GM18867 (cell line): ENCODE data around the gene PADI3.

Experiments used
- ATAC-seq: cut with Tn5 transposase; IDR thresholded peaks from one replicate; pipeline ENCODE4 v1.9.1; 2021; ENCODE audit warnings: mild to moderate bottlenecking, moderate library complexity; ENCODE audit not compliant: unreplicated experiment

The PADI3 gene

GRCh38 chr1:17270891-17271765 is 22.2 kb downstream of the PADI3 start:
- no peak for ATAC-seq

DNA sequence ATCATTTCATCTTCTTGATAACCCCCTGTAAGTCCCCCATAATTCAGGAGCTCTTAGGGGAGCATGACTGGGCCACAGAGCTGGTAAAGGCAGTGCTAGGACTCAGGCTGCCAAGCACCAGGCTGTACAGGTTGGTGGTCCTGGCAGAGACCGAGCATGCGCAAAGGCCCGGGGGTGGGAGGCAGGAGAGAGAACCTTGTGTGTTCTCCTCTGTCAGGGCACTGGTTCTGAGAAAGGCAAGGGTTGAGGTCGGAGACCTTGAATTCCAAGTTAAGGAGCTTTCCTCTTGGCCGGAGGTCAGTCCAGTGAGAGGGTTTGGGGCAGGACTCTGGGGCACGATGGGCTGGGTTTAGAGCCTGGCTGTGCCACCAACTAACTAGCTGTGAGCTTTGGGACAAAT is 23.2 kb downstream of the PADI3 start:
- ATAC-seq, result no peak

- no peak for ATAC-seq
Observed at GRCh38 chr1:17272646-17273045, 23.7 kb downstream of the PADI3 start.

- no peak for ATAC-seq
Observed at GRCh38 chr1:17273096-17273495, 24.2 kb downstream of the PADI3 start.

DNA sequence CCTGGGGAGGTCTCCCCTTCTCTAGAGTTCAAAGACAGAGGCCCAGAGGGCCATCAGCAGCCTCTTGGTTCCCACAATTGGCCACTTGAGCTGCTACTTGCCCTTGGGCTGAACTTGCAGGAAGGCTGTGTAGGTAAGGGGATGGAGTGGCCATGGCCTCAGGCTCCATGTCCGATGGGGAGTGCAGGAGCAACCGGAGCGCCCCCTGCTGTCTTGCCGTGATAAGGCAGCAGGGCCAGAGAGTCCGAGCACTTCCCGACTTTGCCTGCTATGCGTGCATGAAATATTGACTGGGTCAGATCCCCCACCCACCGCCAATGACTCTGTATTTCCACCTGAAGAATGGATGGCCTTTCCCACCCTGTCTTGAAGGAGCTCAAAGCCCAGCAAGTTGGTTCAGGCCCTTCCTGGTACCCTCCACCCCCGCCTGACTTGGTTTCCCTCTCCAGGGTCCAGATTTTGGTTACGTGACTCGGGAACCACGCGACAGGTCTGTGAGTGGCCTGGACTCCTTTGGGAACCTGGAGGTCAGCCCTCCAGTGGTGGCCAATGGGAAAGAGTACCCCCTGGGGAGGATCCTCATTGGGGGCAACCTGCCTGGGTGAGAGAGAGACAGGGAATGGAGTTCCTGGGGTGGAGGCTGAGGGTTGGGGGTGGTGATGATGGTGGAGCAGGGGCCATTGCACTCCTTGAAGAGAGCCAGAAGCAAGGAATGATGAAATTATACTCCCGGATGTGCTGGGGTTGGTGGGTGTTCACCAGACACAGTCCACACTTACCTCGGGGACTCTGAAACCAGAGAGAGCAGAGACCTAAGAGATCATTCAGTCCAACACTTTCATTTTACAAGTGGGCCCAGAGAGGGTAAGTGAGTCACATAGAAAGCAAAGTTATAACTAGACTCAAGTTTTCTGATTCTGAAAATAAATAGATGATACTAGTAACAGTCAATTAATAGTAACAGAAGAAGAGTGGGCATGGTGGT is 25.6 kb downstream of the PADI3 start:
- ATAC-seq, result peak; percentile 72

- ATAC-seq, result no peak
Observed at GRCh38 chr1:17276568-17276967, 27.7 kb downstream of the PADI3 start.

GRCh38 chr1:17277511-17278159 is 28.7 kb downstream of the PADI3 start:
- ATAC-seq, result no peak

DNA sequence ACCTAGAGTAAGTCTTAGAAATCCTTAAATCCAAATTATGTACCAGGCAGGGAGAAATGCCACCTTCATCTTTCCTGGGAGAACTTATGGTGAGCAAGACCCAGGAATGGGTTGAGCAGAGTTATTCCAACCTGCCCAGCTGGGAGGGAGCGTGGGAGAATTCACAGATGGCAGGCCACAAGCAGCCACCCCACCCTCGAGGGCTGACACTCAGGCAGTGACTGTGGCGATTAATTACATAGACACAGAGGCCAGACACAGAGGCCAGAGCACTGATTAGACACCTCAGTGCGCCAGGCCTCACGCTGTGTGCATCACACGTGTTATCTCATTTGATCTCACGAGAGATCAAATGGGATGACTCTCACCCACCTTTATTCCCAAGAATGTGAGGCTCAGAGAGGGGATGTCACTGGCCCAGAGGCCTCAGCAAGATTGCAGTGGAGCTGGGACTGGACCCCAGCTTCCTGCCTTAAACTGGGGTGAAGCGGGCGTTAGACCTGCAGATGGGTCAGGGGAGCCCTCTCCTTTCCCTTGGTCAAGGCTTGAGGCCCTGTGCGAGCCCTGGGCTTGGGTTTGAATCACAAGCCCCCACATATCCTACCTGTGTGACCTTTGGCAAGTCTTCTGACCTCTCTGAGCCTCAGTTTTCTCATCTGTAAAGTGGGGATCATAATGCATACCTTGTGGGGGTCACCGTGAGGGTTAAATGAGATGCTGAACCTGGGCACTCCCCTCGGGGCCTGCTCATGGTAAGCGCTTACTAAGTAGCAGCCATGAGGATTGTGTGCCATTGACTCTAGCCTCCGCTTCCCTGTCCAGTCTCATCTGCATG is 30.3 kb downstream of the PADI3 start:
- ATAC-seq, result no peak

- ATAC-seq, result no peak
Observed at GRCh38 chr1:17280436-17280835, 31.5 kb downstream of the PADI3 start.

DNA sequence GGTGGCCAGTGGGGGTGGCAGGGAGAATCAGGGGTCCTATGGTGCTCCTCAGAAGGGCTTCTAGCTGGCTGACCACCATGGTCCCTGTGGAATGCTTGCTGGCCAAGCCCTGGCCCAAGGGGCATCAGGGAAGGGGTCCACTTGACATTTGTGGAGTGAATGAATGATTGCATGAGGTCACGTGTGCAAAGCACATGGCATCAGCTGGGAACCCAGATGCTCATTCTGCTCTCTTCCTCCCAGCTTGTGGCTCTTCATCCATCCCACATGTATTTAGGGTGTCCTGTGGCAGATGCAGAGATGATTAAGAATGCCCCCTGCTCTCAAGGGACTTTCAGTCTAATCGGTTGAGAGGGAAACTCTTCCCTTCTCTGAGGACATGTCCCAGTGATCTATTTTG is 32.0 kb downstream of the PADI3 start:
- ATAC-seq, result no peak

DNA sequence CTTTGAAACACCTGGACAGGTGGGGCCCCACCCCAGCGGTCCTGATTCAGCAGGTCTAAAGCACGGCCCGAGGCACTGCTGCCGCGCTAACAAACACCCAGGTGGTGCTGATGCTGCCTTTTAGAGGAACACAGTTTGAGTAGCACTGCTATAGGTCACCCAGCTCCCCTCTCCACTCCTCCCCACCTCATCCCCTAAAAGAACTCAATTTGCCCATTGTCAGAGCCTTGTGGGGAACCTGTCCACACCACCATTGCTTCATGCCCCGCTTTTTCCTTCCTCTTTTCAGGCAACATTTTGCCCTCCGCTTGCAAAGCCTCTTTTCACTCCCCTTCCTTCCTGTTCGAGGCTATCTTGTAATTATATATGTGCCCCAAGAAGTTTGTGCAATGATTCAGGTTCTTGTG is 32.9 kb downstream of the PADI3 start:
- no peak for ATAC-seq

DNA sequence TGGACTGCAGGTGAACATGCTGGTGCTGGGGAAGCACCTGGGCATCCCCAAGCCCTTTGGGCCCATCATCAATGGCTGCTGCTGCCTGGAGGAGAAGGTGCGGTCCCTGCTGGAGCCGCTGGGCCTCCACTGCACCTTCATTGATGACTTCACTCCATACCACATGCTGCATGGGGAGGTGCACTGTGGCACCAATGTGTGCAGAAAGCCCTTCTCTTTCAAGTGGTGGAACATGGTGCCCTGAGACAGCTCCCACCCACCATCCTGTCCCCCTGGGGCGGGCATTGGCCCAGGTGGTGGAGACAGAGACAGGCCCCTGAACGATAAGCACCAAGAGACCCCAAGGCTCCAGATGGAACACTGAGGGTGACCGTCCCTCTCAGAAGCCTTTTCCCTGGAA is 33.9 kb downstream of the PADI3 start:
- no peak for ATAC-seq

GRCh38 chr1:17286646-17287045 is 37.7 kb downstream of the PADI3 start:
- ATAC-seq, result no peak

- no peak for ATAC-seq
Observed at GRCh38 chr1:17287130-17287776, 38.4 kb downstream of the PADI3 start.

GRCh38 chr1:17289721-17290120 is 40.8 kb downstream of the PADI3 start:
- ATAC-seq, result no peak

DNA sequence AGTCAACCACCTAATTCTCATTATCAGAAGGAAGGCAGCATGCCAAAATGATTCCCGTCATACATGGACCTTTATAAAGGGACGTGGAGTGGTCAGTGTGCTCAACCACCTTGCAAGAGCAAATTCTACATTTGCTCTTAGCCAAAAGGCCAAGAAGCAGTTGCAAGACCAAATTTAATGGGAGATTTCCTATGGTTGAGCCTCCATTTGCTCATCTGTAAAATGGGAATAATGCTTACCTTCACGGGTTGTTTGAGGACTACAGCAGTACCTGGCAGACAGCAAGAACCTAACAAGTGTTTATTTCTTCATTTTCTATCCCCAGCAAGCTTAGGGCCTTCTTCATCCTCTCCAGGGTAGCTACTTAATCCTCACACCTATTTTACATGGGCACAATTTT is 41.7 kb downstream of the PADI3 start:
- ATAC-seq, result no peak

- ATAC-seq, result no peak
Observed at GRCh38 chr1:17292299-17293160, 43.6 kb downstream of the PADI3 start.

DNA sequence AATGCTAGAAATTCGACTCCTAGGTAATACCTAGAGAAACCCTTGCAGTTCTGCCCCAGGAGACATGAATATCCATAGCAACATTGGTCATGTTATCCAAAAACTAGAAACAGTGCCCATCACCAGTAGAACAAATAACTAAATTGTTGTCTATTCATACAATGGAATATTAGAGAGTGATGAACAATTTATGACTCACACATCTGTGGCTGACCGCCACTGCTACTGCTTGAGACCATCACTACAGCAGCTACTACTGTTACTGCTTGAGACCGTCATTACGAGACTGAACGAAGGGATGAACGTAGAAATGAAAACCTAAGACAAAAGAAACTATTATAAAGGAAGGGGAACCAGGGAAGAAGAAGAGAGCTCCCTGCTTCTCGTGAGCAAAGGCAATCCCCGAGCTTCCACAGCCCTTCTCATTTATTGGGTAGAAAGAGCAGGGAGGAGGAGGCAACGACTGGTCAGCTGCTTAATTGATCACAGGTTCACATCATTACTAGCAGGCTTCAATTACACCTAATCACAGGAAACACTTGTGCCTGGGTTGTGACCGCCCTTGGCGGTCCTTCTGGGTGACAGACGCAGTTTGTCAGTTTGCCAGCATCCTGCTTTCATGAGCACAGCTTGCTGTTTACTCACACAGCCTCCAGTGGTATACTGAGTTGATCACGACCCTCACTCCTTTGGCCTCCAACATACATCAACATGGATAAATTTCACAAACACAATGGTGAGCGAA is 45.0 kb downstream of the PADI3 start:
- ATAC-seq, result no peak
